ENCODE measurements around the gene EFNA4. TPM values are rescaled to one million over a fixed set of nuclear protein-coding genes. Genes with fewer than 3 reads are reported as not detected.

The EFNA4 gene
- total and polyA plus RNA-seq, 2 of the 4 experiments (the other 2 are of a cell fraction), result 3.8 to 11.8 TPM

- Histone ChIP-seq H2AK9ac (replicated peaks; ENCODE audit: low read depth, low read length, poor library complexity) (no peak overlapping the region), H2BK15ac (ENCODE audit: low read depth, low read length) (no peak overlapping the region), H2BK120ac (ENCODE audit: low read depth, low read length) (no peak overlapping the region), H3K9me3 (ENCODE audit: control insufficient read depth, insufficient read depth, low read length) (no peaks in the 10 kb centered on the region), H2AFZ (replicated peaks; ENCODE audit: low read length, poor library complexity) (no peak overlapping the region), H2BK20ac (ENCODE audit: low read depth, low read length) (no peak overlapping the region), H2AK5ac (ENCODE audit: low read depth, low read length) (no peak overlapping the region), H3K56ac (ENCODE audit: extremely low read depth, insufficient read depth, low read length) (no peak overlapping the region), H3K4me3 (ENCODE audit: insufficient read depth, low read depth, low read length) (no peak overlapping the region), H3K4ac (ENCODE audit: low read depth, low read length) (no peak overlapping the region), H3K36me3 (ENCODE audit: control insufficient read depth, insufficient read depth, low read length) (no peaks in the 10 kb centered on the region), H3K27ac (ENCODE audit: insufficient read depth, low read length) (no peak overlapping the region), H4K8ac (ENCODE audit: low read depth in 2 of 2, low read length in 2 of 2) (no peak overlapping the region), H3K14ac (replicated peaks; ENCODE audit: low read depth, low read length) (no peak overlapping the region), H3K79me1 (ENCODE audit: low read depth in 1 of 2, low read length in 2 of 2) (no peaks in the 10 kb centered on the region), H3K9ac (ENCODE audit: low read depth, low read length) (no peak overlapping the region), H3K4me2 (ENCODE audit: low read depth, low read length) (no peak overlapping the region), H2BK5ac (ENCODE audit: low read depth, low read length, poor library complexity, severe bottlenecking) (no peak overlapping the region), H3K18ac (ENCODE audit: low read depth, low read length) (no peak overlapping the region), H4K91ac (ENCODE audit: insufficient read depth, low read depth, low read length) (no peak overlapping the region), H4K20me1 (ENCODE audit: insufficient read depth, low read length) (no peaks in the 10 kb centered on the region), H3K27me3 (ENCODE audit: control insufficient read depth, insufficient read depth, low read length) (peaks cover 54% of the 10 kb centered on the region), H4K5ac (ENCODE audit: low read depth, low read length) (no peak overlapping the region), H3K9me1 (ENCODE audit: insufficient read depth, low read length) (no peaks in the 10 kb centered on the region), H3K4me1 (ENCODE audit: control insufficient read depth, insufficient read depth, low read length) (no peaks in the 10 kb centered on the region), H3K23ac (ENCODE audit: low read depth, low read length) (no peak overlapping the region)
- no TSS peak for BruUV-seq (replicated peaks)
- ATAC-seq (ENCODE audit: low read depth) (no peak), DNase-seq (no peak)
- TF ChIP-seq MAZ (IDR thresholded peaks at IDR 0.05; ENCODE audit: borderline replicate concordance, low read depth, low read length), result no peak
- TF ChIP-seq RFX5 (IDR thresholded peaks at IDR 0.05; ENCODE audit: low read depth, low read length), result no peak
- no peak for TF ChIP-seq MXI1 (IDR thresholded peaks at IDR 0.05; ENCODE audit: borderline replicate concordance, low read depth, low read length)
- TF ChIP-seq CEBPB (IDR thresholded peaks at IDR 0.05; ENCODE audit: low read depth, low read length), result no peak
- no peak for TF ChIP-seq NFE2L2 (IDR thresholded peaks at IDR 0.05; ENCODE audit: low read depth, low read length)
- TF ChIP-seq ELK1 (IDR thresholded peaks at IDR 0.05; ENCODE audit: borderline replicate concordance, low read depth, low read length), result no peak
- TF ChIP-seq RCOR1 (IDR thresholded peaks at IDR 0.05; ENCODE audit: insufficient replicate concordance, low read length), result no peak
- TF ChIP-seq USF2 (IDR thresholded peaks at IDR 0.05; ENCODE audit: low read depth, low read length), result no peak
- TF ChIP-seq RAD21 (IDR thresholded peaks at IDR 0.05; ENCODE audit: low read length), result no peak
- no peak for TF ChIP-seq FOS (IDR thresholded peaks at IDR 0.05; ENCODE audit: low read depth, low read length)
- no peak for TF ChIP-seq SMC3 (IDR thresholded peaks at IDR 0.05; ENCODE audit: low read depth, low read length)
- TF ChIP-seq MAFK (IDR thresholded peaks at IDR 0.05; ENCODE audit: low read depth, low read length), result no peak
- no peak for TF ChIP-seq CTCF (conservative IDR thresholded peaks at IDR 0.05; ENCODE audit: low read depth, low read length)
- TF ChIP-seq BHLHE40 (IDR thresholded peaks at IDR 0.05; ENCODE audit: low read depth, low read length), result no peak
- no peak for TF ChIP-seq CHD1 (IDR thresholded peaks at IDR 0.05; ENCODE audit: low read depth, low read length)
- no peak for TF ChIP-seq POLR2A (IDR thresholded peaks at IDR 0.05; ENCODE audit: low read depth, low read length)
- intact Hi-C loops (cut with micrococcal nuclease) (no loop called here), in situ Hi-C loops (cut with MboI; ENCODE audit: low sequenced_read_pairs) (no loop called here), dilution Hi-C loops (cut with HindIII; ENCODE audit: low sequenced_read_pairs, unreplicated experiment) (no loop called here)
- POLR2A ChIA-PET (ENCODE audit: unreplicated experiment), result no interaction called here
- WGBS, 2 experiments (ENCODE audit: extremely low coverage in 2 of 2, insufficient read length in 1 of 2), result no CpG with 5 or more reads among the region's 6 CpGs
- CTCF ChIA-PET, result no interaction called here
Observed at GRCh38 chr1:155106862-155107261, 43.3 kb downstream of the EFNA4 start.
